ENCODE results near the gene AGAP1.
"Not testable (repeated sequence)": the region's sequence is repeated elsewhere in the genome, so short reads cannot be mapped to it uniquely, and the experiment has no call there.

The AGAP1 gene

GRCh38 chr2:236129935-236130334, 636.1 kb downstream of the AGAP1 start:
- DNase-seq (ENCODE audit: low read depth) = no peak

GRCh38 chr2:236130349-236130998, 636.6 kb downstream of the AGAP1 start:
- DNase-seq (ENCODE audit: low read depth) = no peak

GRCh38 chr2:236131073-236131692, 637.3 kb downstream of the AGAP1 start:
- DNase-seq (ENCODE audit: low read depth) = no peak

- DNase-seq (ENCODE audit: low read depth) = no peak
Measured at GRCh38 chr2:236133410-236134012, 639.7 kb downstream of the AGAP1 start.

GRCh38 chr2:236136538-236136937, 642.7 kb downstream of the AGAP1 start:
- DNase-seq (ENCODE audit: low read depth) = no peak

GRCh38 chr2:236137066-236137465, 643.2 kb downstream of the AGAP1 start:
- DNase-seq (ENCODE audit: low read depth) = no peak

- not testable (repeated sequence) for DNase-seq (ENCODE audit: low read depth)
Measured at GRCh38 chr2:236141616-236142015, 647.8 kb downstream of the AGAP1 start.

- no peak for DNase-seq (ENCODE audit: low read depth)
Measured at GRCh38 chr2:236143811-236144210, 650.0 kb downstream of the AGAP1 start.

GRCh38 chr2:236146436-236146835, 652.6 kb downstream of the AGAP1 start:
- DNase-seq (ENCODE audit: low read depth) = no peak

GRCh38 chr2:236155406-236155805, 661.6 kb downstream of the AGAP1 start:
- DNase-seq (ENCODE audit: low read depth) = no peak

GRCh38 chr2:236156095-236156859, 662.4 kb downstream of the AGAP1 start:
- no peak for DNase-seq (ENCODE audit: low read depth)

GRCh38 chr2:236156860-236157194, 663.0 kb downstream of the AGAP1 start:
- no peak for DNase-seq (ENCODE audit: low read depth)

GRCh38 chr2:236157366-236157765, 663.5 kb downstream of the AGAP1 start:
- peak; percentile 39 for DNase-seq (ENCODE audit: low read depth)

GRCh38 chr2:236157815-236158498, 664.1 kb downstream of the AGAP1 start:
- DNase-seq (ENCODE audit: low read depth) = no peak

- DNase-seq (ENCODE audit: low read depth) = no peak
Measured at GRCh38 chr2:236158969-236159777, 665.3 kb downstream of the AGAP1 start.

GRCh38 chr2:236159778-236160170, 665.9 kb downstream of the AGAP1 start:
- DNase-seq (ENCODE audit: low read depth) = no peak

- peak; percentile 16 for DNase-seq (ENCODE audit: low read depth)
Measured at GRCh38 chr2:236160366-236161081, 666.7 kb downstream of the AGAP1 start.

GRCh38 chr2:236161082-236161462, 667.2 kb downstream of the AGAP1 start:
- DNase-seq (ENCODE audit: low read depth) = no peak

- no peak for DNase-seq (ENCODE audit: low read depth)
Measured at GRCh38 chr2:236161531-236161930, 667.7 kb downstream of the AGAP1 start.

GRCh38 chr2:236162031-236162845, 668.4 kb downstream of the AGAP1 start:
- DNase-seq (ENCODE audit: low read depth) = no peak

Data from EH (cell line).